ENCODE measurements around the gene FAM83B. TPM values are rescaled to one million over a fixed set of nuclear protein-coding genes. Genes with fewer than 3 reads are reported as not detected.

FAM83B gene
- total RNA-seq, 1 donor from 2014 or later = not detected

DNA sequence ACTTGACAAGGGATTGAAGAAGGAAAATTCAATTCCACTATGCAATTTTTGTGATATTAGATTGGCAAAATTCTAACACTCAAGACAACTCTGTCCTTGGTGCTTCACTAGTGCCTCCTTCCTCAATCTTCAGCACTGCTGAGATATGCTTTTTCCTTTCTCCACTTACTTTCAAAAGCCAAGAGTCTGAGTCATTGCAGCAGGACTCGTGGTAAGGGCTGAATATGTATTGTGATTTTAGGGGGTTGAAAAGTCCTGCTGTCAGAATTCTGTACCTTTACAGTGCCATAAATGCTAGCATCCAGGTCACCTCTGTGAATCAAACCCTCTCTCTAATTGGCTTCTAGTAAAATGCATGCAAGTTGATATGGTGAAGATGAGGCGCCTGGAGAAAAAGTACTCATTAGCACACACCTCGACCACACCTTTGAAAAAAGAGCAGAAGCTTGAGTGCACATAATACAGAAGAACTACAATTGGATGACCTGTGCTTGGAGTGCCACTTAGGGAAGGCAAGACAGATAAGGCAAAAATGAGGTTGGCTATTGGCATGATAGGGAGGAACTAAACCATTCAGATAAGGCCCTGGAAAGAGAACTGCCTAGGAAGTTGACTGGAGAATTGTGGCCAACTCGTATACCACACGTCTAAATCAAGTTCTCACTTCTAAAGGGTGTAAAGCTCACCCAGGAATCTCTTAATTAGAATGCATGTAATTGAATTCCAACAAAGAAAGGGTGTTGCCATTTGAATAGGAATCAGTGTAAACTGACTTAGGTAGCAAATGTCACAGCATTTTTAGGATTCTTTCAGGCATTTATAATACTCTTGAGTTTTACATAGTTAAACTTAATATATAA is 43.6 kb upstream of the FAM83B start:
- Mint-ChIP-seq H3K4me3 (ENCODE audit: unreplicated experiment) (no peak overlapping the region), H3K9me3 (ENCODE audit: low read depth) (no peaks in the 10 kb centered on the region), H3K36me3 (ENCODE audit: low read depth) (no peaks in the 10 kb centered on the region), H3K27ac (ENCODE audit: unreplicated experiment) (no peak overlapping the region), H3K27me3 (ENCODE audit: low read depth) (no peaks in the 10 kb centered on the region), H3K4me1 (ENCODE audit: low read depth) (peaks cover 16% of the 10 kb centered on the region)
- DNase-seq (ENCODE audit: low spot score) = no peak
- TF ChIP-seq CTCF (IDR thresholded peaks at IDR 0.05) = no peak

DNA sequence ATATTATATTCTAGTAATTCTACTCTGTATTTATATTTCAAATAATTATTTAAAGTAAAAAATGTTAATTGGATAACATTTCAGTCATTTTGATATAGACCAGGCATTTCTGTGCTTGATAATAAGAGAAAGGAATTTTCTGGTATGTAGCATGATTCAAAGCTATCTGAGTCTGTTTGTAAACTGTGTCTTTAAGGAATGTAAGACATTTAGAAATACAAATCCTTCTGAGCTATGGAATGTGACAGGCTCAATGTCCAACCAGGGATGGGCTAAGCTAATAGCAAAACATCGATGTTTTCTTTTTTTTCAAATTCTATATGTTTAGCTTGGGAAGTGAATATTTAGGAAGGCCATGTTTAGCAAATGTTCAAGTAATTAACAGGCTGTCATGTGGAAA is 41.5 kb upstream of the FAM83B start:
- no peaks in the 10 kb centered on the region for H3K27me3 Mint-ChIP-seq (ENCODE audit: low read depth)
- H3K27ac Mint-ChIP-seq (ENCODE audit: unreplicated experiment) = no peak overlapping the region
- no peaks in the 10 kb centered on the region for H3K36me3 Mint-ChIP-seq (ENCODE audit: low read depth)
- no peak for DNase-seq (ENCODE audit: low spot score)
- no peak for TF ChIP-seq CTCF (IDR thresholded peaks at IDR 0.05)
- H3K9me3 Mint-ChIP-seq (ENCODE audit: low read depth) = no peaks in the 10 kb centered on the region
- H3K4me3 Mint-ChIP-seq (ENCODE audit: unreplicated experiment) = no peak overlapping the region
- H3K4me1 Mint-ChIP-seq (ENCODE audit: low read depth) = peaks cover 16% of the 10 kb centered on the region

DNA sequence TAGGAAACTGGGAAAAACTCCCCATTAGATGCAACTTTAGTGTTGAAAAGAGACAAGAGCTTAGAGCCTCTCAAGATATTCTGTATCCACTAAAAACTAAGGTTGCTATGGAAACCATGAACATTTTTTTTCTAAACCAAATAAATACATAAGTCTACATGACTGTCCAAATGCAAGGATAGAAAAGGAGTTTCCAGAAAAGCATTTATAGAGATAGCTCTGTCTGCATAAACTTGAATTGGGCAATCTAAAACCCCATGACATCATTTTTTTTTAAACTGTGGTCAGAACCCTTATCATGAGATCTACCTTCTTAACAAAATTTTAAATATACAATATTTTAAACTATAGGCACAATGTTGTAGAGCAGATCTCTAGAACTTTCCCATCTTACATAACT is 36.4 kb upstream of the FAM83B start:
- H3K36me3 Mint-ChIP-seq (ENCODE audit: low read depth) = no peaks in the 10 kb centered on the region
- H3K4me3 Mint-ChIP-seq (ENCODE audit: unreplicated experiment) = no peak overlapping the region
- H3K9me3 Mint-ChIP-seq (ENCODE audit: low read depth) = peaks cover 3% of the 10 kb centered on the region
- DNase-seq (ENCODE audit: low spot score) = no peak
- H3K27ac Mint-ChIP-seq (ENCODE audit: unreplicated experiment) = no peak overlapping the region
- no peaks in the 10 kb centered on the region for H3K27me3 Mint-ChIP-seq (ENCODE audit: low read depth)
- TF ChIP-seq CTCF (IDR thresholded peaks at IDR 0.05) = no peak
- peaks cover 6% of the 10 kb centered on the region for H3K4me1 Mint-ChIP-seq (ENCODE audit: low read depth)

DNA sequence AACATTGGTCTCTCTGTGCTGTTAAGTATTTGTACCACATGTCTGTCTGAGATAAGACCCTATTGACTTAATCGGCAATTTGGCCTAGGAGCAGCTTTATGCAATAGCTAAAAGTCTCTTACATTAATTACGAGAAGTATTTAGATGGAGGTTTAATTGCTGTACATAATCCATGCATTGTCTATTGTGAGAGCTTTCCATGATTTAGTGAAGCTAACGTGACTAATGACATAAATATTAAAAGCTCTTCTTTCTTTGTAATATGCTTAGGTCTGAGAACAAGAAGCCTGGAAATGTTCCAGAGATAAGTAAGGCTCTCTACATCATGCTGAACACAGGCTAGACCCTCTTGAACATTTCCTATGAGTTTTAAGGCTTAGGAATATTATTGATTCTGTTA is 32.7 kb upstream of the FAM83B start:
- H3K36me3 Mint-ChIP-seq (ENCODE audit: low read depth) = no peaks in the 10 kb centered on the region
- no peak overlapping the region for H3K4me3 Mint-ChIP-seq (ENCODE audit: unreplicated experiment)
- H3K4me1 Mint-ChIP-seq (ENCODE audit: low read depth) = no peaks in the 10 kb centered on the region
- peaks cover 3% of the 10 kb centered on the region for H3K9me3 Mint-ChIP-seq (ENCODE audit: low read depth)
- no peak for DNase-seq (ENCODE audit: low spot score)
- H3K27ac Mint-ChIP-seq (ENCODE audit: unreplicated experiment) = no peak overlapping the region
- H3K27me3 Mint-ChIP-seq (ENCODE audit: low read depth) = peaks cover under 1% of the 10 kb centered on the region
- no peak for TF ChIP-seq CTCF (IDR thresholded peaks at IDR 0.05)

GRCh38 chr6:54817236-54817635 is 29.3 kb upstream of the FAM83B start:
- TF ChIP-seq CTCF (IDR thresholded peaks at IDR 0.05) = no peak
- Mint-ChIP-seq H3K9me3 (ENCODE audit: low read depth) (peaks cover 14% of the 10 kb centered on the region), H3K4me3 (ENCODE audit: unreplicated experiment) (no peak overlapping the region), H3K4me1 (ENCODE audit: low read depth) (no peaks in the 10 kb centered on the region), H3K27ac (ENCODE audit: unreplicated experiment) (no peak overlapping the region), H3K27me3 (ENCODE audit: low read depth) (peaks cover 6% of the 10 kb centered on the region), H3K36me3 (ENCODE audit: low read depth) (peaks cover 2% of the 10 kb centered on the region)
- no peak for DNase-seq (ENCODE audit: low spot score)
